Measurements from ENCODE around the gene GUCY2C.
"Not testable (repeated sequence)": the region's sequence is repeated elsewhere in the genome, so short reads cannot be mapped to it uniquely, and the experiment has no call there.

The GUCY2C gene

GRCh38 chr12:14696265-14696741 lies at the start of gene GUCY2C:
Gene GUCY2C (minus strand): TSS chr12:14696599. CDS start chr12:14696448, 151 bp downstream.
- DNase-seq: no peak

GRCh38 chr12:14743061-14743460 lies 46.7 kb upstream of the GUCY2C start:
- DNase-seq: no peak

- no peak for DNase-seq
Measured at GRCh38 chr12:14741942-14742341, 45.5 kb upstream of the GUCY2C start.

GRCh38 chr12:14741153-14741552 lies 44.8 kb upstream of the GUCY2C start:
- DNase-seq: no peak

- not testable (repeated sequence) for DNase-seq
Measured at GRCh38 chr12:14736441-14736840, 40.0 kb upstream of the GUCY2C start.

GRCh38 chr12:14731821-14732220 lies 35.4 kb upstream of the GUCY2C start:
- DNase-seq: no peak

- no peak for DNase-seq
Measured at GRCh38 chr12:14729586-14729985, 33.2 kb upstream of the GUCY2C start.

- DNase-seq: peak; percentile 69
Measured at GRCh38 chr12:14723763-14724162, 27.4 kb upstream of the GUCY2C start.

GRCh38 chr12:14716848-14717444 lies 20.5 kb upstream of the GUCY2C start:
- peak; percentile 59 for DNase-seq

GRCh38 chr12:14714437-14714836 lies 18.0 kb upstream of the GUCY2C start:
- no peak for DNase-seq

GRCh38 chr12:14710632-14711320 lies 14.4 kb upstream of the GUCY2C start:
- no peak for DNase-seq

- no peak for DNase-seq
Measured at GRCh38 chr12:14701809-14702568, 5.6 kb upstream of the GUCY2C start.

- no peak for DNase-seq
Measured at GRCh38 chr12:14700935-14701334, 4.5 kb upstream of the GUCY2C start.

- no peak for DNase-seq
Measured at GRCh38 chr12:14699923-14700322, 3.5 kb upstream of the GUCY2C start.

- no peak for DNase-seq
Measured at GRCh38 chr12:14698555-14698954, 2.2 kb upstream of the GUCY2C start.

- no peak for DNase-seq
Measured at GRCh38 chr12:14695715-14696141, 671 bp downstream of the GUCY2C start.

- DNase-seq: no peak
Measured at GRCh38 chr12:14694970-14695369, 1.4 kb downstream of the GUCY2C start.

GRCh38 chr12:14694145-14694714 lies 2.2 kb downstream of the GUCY2C start:
- no peak for DNase-seq

- DNase-seq: no peak
Measured at GRCh38 chr12:14693116-14693515, 3.3 kb downstream of the GUCY2C start.

GRCh38 chr12:14691560-14691959 lies 4.8 kb downstream of the GUCY2C start:
- no peak for DNase-seq

GRCh38 chr12:14689996-14690395 lies 6.4 kb downstream of the GUCY2C start:
- DNase-seq: no peak

- no peak for DNase-seq
Measured at GRCh38 chr12:14689144-14689543, 7.3 kb downstream of the GUCY2C start.

- not testable (repeated sequence) for DNase-seq
Measured at GRCh38 chr12:14682231-14682630, 14.2 kb downstream of the GUCY2C start.
